ENCODE data around the gene DNM3.

DNA sequence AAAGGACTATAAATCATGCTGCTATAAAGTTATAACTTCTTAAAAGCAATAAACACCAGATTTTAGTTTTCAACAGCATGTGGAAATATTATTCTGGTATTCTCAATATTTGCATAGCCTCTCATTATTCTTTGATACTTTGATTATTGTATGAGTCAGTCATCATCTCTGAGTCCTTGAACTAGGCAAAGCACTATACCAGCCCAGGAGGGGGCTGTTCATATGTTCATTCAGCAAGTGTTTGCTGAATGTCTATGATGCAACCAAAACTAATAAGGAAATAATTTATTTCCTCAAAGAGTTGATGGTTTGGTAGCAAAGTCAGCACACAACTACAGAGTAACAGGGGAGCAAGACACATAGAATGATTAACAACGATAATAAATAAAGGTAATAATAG lies 403.6 kb downstream of the DNM3 start:
- TF ChIP-seq, protein P1, sequence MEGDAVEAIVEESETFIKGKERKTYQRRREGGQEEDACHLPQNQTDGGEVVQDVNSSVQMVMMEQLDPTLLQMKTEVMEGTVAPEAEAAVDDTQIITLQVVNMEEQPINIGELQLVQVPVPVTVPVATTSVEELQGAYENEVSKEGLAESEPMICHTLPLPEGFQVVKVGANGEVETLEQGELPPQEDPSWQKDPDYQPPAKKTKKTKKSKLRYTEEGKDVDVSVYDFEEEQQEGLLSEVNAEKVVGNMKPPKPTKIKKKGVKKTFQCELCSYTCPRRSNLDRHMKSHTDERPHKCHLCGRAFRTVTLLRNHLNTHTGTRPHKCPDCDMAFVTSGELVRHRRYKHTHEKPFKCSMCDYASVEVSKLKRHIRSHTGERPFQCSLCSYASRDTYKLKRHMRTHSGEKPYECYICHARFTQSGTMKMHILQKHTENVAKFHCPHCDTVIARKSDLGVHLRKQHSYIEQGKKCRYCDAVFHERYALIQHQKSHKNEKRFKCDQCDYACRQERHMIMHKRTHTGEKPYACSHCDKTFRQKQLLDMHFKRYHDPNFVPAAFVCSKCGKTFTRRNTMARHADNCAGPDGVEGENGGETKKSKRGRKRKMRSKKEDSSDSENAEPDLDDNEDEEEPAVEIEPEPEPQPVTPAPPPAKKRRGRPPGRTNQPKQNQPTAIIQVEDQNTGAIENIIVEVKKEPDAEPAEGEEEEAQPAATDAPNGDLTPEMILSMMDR (IDR thresholded peaks at IDR 0.05; ENCODE audit: low read depth, low read length, poor library complexity, severe bottlenecking): no peak
- TF ChIP-seq EZH2phosphoT487 (IDR thresholded peaks at IDR 0.05; ENCODE audit: borderline replicate concordance, low read length): no peak

Data from DOHH2 (cell line).